Measurements from ENCODE around the gene CD82.
"Not testable (repeated sequence)": the region's sequence is repeated elsewhere in the genome, so short reads cannot be mapped to it uniquely, and the experiment has no call there.

CD82 gene

DNA sequence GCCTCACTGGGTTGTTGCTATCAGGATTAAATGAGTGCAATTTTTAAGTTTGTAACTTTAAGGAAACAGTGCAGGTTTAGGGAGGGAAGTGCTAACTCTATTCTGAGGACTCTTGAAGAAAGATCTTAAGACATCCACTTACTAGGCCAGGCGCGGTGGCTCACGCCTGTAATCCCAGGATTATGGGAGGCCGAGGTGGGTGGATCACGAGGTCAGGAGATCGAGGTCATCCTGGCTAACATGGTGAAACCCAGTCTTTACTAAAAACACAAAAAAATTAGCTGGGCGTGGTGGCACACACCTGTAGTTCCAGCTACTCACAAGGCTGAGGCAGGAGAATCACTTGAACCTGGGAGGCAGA is 5.5 kb upstream of the CD82 start:
- not testable (repeated sequence) for DNase-seq (ENCODE audit: low spot score)

DNA sequence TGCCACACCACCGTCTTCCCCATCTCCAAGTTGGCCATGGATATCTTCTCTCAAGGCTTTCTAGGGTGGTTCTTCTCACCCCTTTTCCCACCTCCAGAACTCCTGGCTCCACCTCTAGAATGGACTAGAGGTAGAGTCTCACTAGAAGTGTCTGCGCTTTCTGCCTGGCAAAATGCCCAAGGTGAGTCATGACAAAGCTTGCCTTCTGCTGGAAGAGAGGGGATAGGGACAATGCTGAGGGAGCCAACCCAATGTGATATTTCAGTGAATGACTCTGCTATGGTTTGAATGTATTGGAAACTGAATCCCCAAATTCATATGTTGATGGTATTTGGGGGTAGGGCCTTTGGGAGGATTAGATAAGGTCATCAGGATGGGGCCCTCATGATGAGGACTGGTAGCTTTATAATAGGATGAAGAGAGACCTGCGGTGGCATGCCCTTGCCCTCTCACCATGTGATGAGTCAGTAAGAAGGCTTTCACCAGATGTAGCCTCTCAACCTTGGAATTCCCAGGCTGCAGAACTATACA is 4.1 kb upstream of the CD82 start:
- no peak for DNase-seq (ENCODE audit: low spot score)

DNA sequence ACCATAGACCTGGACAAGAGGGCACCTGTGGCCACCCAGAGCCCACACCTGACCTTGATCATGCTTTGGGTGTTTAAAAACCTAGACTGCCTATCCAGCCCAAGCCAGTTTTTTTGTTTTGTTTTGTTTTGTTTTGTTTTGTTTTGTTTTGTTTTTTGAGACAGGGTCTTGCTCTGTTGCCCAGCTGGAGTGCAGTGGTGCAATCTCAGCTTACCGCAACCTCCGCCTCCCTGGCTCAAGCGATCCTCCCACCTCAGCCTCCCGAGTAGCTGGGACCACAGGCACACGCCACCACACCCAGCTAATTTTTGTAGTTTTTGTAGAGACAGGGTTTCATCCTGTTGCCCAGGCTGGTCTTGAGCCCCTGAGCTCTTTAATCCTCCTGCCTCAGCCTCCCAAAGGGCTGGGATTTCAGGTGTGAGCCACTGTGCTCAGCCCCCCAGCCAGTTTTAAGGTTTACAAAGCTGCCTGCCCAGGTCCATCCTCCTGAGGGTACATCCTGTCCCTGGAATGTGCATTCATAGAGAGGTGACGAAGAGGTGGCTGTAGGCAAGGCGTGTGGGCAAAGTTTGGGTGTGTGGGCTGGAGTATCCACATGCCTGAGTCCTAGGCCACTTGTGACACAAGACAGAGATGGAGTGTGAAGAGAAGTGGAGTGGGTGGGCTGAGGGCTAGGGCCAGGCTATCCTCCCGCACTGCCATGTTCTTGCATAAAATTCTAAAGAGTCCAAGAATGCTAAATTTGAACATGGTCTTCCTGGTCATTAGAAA is 3.3 kb upstream of the CD82 start:
- DNase-seq (ENCODE audit: low spot score), result no peak

DNA sequence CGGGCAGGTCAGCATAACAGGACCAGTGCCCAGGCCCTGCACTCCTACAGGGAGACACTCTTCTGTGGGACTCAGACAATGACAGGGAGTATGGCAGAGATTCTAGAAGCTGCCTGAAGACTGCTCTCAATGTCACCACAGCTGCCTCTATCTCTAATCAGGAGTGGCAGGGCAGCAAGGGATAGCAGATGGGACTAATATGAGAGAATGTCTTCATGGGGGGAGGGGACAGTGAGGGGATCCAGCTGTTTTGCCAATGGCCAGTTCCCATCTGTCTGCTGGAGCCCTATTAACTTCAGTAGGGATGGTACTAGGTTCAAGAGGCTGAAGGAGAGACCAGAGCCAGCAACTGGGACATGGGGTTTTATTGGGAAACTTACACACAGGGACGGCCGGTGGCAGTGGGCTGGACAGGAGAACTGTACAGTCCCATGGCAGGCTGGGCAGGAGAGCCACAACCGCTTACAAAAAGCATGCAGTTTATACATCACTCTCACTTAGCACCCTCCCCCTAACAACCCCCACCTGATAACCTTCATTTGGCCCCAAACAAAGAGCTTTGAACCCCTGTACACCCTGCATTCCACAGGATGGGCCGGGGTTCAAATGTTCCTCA is 2.5 kb upstream of the CD82 start:
- no peak for DNase-seq (ENCODE audit: low spot score)

DNA sequence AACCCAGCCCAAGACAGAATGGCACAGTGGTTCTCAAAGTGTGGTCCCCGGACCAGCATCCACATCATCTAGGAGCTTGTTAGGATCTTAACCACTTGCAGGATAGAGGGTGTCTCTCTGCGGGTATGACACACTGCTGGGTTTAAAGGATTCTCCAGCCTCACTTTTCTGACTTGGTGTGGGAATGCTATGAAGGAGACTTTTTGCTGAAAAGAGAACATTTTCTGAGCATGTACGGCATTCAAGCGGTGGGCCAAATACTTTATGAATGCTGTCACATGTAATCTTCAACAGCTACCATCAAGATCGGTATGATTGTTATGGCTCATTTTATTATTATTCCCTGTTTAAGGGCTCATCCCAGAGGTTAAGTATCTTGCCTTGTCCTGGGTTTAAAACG is 1.8 kb upstream of the CD82 start:
- no peak for DNase-seq (ENCODE audit: low spot score)

DNA sequence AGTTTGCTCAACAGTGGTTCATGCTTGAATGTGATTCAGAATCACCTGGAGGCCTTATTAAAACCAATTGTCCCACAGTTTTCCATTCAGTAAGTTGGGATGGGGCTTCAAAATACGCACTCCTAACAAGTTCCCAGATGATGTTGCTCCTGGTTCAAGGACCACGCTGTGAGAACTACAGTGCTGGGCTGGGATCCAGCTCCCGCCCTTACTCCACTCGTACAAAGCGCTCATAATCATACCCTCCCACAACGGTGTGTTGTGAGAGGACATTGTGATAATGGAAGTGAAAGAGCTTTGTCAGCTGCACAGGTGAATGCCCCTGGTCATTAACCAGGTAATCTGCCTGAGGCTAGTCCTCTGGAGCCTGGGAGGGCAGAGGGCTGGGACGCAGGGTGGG is 1.3 kb upstream of the CD82 start:
- no peak for DNase-seq (ENCODE audit: low spot score)

DNA sequence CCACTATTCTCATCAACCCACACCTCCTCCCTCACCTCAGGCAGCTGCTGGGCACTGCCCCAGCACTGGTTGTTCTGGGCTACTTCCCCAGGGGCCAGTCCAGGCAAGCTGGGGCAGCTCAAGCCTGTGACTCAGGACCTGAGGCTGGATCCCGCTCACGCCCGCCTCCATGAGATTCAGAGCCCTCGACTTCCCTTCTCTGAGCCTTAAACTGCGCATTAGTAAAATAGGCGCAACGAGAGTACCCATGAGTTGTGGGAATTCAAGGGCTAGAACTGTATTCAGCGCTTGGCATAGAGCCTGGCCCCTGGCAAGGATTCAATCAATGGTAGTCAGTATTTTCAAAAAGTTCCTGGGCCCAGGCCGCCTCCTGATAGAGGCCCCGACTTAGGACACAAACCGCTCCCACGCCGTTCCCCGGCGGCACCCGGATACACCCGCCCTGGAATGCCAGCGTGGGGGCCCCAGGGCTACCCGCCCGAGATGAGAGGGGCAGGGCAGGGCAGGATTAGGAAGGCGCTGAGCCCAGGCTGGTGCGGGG is 723 bp upstream of the CD82 start:
- no peak for DNase-seq (ENCODE audit: low spot score)

DNA sequence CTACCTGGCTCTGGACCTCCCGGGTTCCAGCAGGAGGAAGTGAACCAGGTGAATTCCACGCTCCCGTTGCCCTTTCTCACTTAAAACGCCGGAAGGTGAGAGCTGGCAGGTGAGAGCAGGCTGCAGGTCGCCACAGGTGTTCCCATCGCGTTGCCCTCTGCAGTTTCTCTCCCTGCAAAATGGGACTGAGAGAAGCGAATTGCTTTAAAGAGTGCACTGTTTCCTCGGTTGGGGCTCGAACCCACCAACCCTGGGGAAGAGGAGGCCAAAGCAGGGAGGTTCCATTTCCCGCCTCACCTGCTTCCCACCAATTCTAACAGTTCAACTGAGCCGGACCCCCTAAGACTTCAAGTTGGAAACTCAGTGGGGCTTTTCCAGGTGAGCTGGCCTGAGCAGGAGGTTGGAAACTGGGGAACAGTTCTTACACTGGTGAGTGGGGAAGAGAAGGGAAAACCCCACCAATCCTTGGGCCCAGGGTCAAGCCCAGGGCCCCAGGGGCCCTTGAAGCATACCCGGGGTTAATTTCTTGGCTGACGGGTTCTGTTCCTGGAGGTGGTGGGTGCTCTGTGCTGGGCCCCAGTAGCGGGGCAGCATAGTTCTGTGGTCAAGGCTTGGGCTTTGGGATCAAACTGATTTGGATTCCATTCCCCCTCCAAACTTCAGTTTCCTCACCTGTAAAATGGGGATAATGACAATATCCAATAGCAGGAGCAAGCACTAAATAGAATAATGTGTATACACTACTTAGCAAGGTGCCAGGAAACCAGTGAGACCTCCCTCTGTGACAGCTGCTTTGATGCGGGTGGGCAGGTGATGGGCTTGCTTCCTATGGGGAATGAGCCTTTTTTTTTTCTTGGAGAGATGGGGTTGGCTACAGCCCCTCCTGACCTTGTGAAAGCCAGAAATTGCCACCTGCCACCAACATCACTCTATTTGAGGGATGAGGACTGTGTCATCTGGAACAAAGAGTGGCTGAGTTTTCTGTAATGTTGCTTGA is 788 bp downstream of the CD82 start:
- DNase-seq (ENCODE audit: low spot score), result no peak

DNA sequence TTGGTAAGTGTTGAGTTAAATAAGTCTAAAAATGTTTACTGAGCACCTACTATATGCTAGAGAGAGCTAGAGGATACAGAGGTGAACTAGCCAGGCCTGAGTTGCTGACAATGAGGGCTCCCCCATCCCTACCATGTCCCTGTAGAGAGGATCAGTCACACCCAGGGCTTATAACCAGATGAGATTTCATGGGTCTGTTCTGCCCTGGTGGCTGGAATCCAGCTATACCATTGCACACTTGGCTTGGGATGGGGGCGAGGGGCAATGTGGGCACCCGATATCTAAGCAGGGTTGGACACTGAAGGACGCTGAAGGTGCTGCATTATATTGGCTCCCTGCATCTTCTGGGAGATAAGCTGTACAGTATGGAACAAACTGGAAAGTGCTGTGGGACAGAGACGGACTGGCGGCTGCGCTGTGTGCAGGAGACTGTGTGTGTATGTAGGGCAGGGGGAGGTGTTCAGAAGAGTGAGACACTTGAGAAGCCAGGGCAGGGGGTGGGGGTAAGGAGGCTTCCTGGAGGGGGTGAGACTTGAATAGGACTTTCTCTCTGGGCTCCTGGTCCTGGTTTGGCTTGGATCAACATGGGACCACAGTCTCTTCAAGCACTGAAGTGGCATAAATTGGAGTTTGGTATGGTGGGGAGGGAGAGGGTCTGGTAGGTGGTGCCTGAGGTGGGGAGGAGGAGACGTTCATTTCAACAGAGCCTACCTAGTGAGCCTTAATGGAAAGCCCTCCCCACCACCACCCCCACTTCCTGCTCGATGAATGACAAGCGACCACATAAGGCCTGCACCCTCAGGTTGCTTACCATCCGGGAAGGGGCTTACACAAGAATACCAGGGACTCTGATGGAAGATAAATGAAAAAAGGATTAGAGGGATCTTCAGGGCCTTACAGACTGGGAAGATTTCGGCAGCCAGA is 1.8 kb downstream of the CD82 start:
- no peak for DNase-seq (ENCODE audit: low spot score)

DNA sequence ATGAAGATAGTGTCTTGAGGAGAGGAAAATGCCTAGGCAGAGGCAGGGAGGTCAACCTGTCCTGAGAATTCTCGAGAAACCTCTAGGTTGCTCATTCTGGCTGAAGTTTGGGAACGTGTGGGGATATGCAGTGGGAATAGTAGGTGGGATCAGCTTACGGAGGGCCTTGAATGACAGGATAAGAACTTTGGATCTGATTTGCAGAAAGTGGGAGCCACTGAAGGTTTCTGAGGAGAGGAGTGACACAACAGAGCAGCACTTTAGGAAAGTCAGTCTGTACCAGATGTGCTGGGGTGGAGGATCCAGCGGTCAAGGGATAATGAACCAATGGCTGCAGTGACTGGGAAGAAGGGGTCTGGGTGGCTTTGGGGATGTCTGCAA is 2.4 kb downstream of the CD82 start:
- DNase-seq (ENCODE audit: low spot score), result no peak

DNA sequence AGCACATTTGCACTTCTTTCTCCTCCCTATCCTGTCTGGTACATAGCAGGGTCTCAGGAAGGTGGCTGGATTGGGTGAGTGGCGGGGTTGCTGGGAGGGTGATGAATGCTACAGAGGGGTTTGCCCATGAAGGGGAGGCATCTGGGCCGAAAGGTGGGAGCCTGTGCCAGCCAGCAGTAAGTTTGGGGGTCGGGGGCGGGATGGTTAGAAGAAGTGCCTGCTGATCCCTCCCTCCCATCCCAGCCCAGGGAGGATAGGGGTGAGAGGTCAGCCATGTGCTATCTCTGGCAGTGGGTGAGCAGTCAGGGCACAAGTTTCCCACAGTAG is 2.8 kb downstream of the CD82 start:
- DNase-seq (ENCODE audit: low spot score), result no peak

DNA sequence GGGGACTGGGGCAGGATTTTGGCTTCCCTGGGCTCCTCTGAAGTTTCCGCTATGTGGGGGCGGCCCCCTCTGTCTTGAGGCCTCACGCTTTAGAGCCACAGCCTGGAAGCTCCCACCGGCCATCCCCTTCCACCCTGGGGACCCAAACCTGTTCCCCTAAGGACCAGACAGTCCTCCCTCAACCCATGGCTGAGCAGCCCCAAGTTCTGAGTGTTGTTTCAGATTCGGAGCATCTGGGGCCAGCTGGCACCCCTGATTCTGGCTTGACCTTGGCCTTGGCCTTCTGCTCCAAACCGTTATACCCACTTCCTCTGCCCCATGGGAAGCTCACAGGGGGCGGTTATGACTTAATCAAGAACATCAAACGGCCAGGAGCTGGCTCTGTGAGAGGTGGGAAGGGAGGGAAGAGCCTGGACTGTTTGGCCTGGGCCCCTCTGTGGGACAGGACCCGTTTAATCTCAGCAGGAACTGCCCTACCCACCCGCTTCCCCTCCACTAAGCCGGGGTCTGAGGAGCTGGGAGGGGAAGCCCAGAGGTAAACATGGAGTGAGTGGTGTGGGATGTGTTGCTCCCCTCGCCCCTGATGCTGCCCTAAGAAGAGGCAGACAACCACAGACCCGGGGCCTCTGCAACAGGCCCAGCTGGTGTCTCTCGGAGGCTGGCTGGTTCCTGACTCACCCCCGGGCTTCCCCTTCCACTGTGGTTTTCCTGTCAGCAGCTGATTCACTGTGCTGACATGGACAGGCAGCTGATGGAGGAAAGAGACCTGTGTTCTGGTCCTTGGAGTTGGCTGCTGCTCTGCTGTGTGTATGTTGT is 3.4 kb downstream of the CD82 start:
- no peak for DNase-seq (ENCODE audit: low spot score)

DNA sequence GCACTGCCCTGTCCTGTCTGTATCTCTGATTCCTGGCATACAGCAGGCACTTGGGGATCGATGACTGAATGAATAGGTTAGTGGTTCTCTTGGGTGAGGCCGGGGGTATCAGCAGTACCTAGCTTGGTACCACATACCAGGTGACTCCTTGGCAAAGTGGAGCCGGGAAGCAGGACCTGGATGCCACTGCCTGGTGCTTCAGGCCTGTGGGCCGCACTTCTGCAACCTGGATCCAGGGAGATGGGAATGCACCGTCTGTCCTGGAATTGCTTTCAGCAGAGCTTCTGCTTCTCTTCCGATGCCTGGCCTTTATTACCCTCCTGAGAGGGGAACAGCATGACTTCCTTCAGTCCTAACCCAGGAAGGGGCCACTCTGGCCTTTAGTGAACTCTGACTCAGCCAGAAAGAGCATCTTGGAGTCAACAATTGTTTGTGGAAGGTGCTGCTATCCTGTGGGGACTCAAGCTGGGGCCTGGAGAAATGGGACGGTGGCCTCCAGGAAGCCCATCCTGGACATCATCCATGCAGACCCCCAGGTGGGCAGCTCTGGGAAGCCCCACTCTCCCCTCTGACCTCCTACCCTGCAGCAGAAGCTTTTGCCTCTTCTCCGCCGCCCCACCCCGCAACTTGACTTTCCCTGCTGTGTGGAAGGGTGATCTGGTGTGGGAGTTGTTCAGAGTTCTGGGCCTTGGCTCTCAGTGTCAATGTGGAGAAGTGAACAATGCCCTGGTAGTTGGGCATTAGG is 5.1 kb downstream of the CD82 start:
- no peak for DNase-seq (ENCODE audit: low spot score)

DNA sequence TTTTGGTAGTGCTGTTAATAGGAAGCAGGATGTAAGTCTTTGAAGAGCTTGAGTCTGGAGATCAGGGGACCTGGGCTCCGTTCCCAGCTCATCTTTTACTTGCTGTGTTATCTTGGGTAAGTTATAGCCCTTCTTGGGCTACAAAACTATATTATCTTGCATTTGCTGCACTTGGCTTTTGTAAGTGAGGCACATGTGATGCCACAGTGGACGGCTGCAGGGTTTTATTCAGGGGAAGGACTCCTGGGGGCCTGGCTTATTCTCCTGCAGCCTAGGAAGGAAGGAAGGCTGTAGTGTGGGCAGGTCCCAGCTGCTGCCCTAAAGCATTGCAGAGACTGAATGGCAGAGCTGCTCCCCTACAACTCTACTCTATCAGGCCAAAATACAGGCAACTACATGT is 6.4 kb downstream of the CD82 start:
- no peak for DNase-seq (ENCODE audit: low spot score)

DNA sequence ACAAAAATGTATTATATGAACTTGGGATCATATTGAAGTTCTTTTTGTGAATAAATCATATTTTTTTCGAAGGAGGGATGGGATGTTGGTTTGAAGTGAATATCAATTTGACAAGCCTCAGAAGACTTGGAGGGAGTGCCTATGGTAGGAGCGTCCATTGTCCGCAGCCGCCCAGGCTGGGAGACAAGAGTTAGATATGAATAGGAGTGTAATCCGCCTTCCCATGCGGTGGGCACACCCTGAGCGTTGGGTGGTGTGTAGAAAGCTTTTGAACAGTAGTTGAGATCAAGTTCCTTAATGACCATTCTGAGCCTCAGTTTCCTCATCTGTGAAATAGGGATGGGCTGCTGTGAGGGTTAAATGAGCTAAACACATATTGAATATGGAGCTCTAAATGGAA is 7.0 kb downstream of the CD82 start:
- no peak for DNase-seq (ENCODE audit: low spot score)

DNA sequence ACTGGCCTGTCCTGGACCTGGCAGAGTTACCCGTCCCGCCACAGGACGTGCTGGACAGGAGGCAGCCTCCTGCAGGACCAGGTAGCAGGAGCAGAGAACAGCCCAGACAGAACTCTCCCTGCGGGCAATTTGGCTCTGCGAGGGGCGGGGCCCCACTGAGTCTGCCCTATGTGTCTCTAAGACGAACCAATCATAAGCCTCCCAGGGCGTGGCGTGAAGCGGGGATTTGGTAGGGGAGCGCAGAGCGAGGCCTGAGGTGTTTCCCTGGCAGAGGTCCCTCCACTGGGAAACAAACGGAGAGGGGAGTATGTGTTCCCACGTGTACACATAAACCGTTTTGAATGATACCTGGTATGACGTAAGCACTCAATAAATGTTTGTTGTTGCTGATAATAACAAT is 7.4 kb downstream of the CD82 start:
- no peak for DNase-seq (ENCODE audit: low spot score)

DNA sequence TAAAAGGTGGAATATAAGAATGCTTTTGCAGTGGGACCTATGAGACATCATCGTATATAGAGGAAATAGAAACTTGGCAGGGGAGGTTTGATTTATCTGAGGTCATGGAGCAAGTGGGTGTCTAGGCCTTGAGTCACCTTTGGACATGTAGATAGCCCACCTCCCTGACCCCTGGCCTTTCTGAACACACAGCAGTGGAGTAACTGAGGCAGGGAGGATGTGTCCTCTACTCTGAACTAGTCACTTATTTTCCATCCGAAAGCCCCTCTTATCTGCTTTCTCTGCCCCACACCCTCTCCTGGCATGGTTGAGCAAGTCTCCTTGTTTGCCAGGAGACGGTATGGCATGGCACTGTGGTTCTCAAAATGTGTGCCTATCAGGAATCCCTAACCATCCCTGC is 7.9 kb downstream of the CD82 start:
- DNase-seq (ENCODE audit: low spot score), result no peak

DNA sequence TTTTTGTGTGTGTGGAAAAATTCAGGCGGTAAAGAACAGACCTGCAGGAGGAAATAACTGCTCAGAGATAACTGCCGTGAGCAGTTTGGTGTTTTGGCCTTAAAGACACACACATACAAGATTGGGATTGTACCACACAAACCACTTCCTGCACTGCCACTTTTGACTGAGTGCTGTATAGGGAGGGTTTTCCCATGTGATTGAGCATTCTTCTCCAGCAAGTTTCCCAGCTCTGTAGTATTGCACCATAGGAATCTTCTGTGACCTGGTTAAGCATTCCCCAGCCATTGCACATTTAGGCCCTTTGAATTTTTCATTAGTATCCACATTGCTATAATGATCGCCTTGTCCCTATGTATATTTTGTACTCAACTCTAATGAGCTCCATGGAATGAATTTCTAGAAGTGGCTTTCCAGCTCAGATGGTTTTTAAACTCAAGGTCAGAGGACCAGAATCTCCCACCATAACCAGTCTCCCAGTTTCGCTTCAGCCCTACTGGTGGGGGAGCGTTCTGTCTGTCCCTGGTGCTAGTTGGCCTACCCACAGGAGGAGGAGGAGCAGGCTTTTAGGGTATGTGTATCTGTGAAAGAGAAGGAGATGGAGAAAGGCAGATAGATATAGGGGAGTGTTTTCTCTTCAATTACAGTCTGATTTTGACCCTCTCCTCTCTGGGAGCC is 9.3 kb downstream of the CD82 start:
- DNase-seq (ENCODE audit: low spot score), result no peak

DNA sequence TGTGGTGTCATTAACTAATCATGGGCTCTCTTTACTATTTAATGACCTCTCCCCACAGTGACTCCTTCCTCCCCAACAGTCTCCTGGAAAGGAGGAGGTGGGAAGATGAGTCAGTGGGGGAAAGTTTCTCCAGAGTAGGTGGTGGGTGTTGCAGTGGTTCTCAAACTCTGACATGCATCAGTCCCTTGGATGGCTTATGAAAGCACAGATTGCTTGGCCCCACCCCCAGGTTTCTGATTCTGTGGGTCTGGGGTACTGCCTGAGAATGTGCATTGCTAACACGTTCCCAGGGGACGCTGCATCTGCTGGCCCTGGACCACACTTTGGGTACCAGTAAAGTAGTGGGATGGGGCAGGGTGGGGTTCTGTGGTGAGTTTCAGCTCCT is 9.8 kb downstream of the CD82 start:
- DNase-seq (ENCODE audit: low spot score), result no peak
